ENCODE results near the gene ZNF511.

Gene ZNF511

DNA sequence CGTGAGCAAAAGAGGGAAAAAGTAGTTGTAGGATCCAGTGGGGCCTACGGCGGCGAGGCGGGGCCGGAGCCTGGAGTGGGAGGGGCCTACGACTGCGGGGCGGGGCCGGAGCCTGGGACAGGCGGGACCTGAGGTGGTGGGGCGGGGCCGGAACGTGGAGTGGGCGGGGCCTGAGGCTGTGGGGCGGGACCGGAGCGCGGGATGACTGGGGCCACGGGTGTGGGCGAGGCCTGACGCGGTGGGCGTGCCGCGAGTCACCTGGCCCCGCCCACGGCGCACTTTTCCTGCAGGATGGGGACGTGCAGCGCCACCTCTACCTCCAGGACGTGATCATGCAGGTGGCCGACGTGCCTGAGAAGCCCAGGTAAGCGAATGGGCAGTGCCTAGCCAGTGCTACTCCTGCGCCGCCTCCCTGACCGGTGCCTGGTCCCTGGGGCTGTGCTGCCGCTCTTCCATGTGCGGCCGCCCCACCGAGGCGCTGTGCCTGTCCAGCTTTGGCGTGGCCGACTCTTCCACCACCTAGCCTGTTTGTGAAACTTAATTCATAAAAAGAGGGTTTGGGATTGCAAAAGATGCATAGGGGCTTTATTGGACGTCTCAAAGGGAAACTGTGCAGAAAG is 496 bp downstream of the ZNF511 start (continued):
- TF ChIP-seq ELK4 (IDR thresholded peaks at IDR 0.05; ENCODE audit: borderline replicate concordance, low read depth, low read length) (no peak; the same call in 1 of the 2 replicates), ZNF112 (tag by site-specific recombination; IDR thresholded peaks at IDR 0.05) (no peak), ZBTB17 (tag by site-specific recombination; IDR thresholded peaks at IDR 0.05) (no peak), ZNF211 (tag by site-specific recombination; IDR thresholded peaks at IDR 0.05; ENCODE audit: low read depth) (no peak), ZNF792 (tag by site-specific recombination; IDR thresholded peaks at IDR 0.05) (no peak), ZBTB48 (tag by site-specific recombination; IDR thresholded peaks at IDR 0.05) (0 out of 2 replicates have a peak, but pooled peaks have one; percentile 19), ZNF311 (tag by site-specific recombination; IDR thresholded peaks at IDR 0.05; ENCODE audit: borderline replicate concordance) (no peak), IKZF3 (tag by site-specific recombination; IDR thresholded peaks at IDR 0.05) (no peak), ZBTB6 (tag by site-specific recombination; IDR thresholded peaks at IDR 0.05) (no peak), KLF10 (tag by site-specific recombination; IDR thresholded peaks at IDR 0.05) (no peak), ZNF830 (tag by site-specific recombination; IDR thresholded peaks at IDR 0.05; ENCODE audit: low read depth) (no peak), ZNF530 (tag by site-specific recombination; IDR thresholded peaks at IDR 0.05; ENCODE audit: low read depth) (no peak), ZFHX2 (tag by site-specific recombination; conservative IDR thresholded peaks at IDR 0.05) (peak; percentile 86), SCRT1 (tag by site-specific recombination; IDR thresholded peaks at IDR 0.05; ENCODE audit: borderline replicate concordance) (no peak), SETDB1 (IDR thresholded peaks at IDR 0.05; ENCODE audit: insufficient read length, low read length) (no peak), ZNF157 (tag by site-specific recombination; IDR thresholded peaks at IDR 0.05) (no peak), KLF9 (tag by site-specific recombination; IDR thresholded peaks at IDR 0.05; ENCODE audit: low read depth) (peak; percentile 98), ZNF624 (tag by site-specific recombination; IDR thresholded peaks at IDR 0.05) (no peak), ZNF837 (tag by site-specific recombination; IDR thresholded peaks at IDR 0.05) (no peak), ZBTB21 (tag by site-specific recombination; IDR thresholded peaks at IDR 0.05) (no peak), ZNF341 (tag by site-specific recombination; IDR thresholded peaks at IDR 0.05; ENCODE audit: low read depth) (no peak), EGR2 (tag by site-specific recombination; IDR thresholded peaks at IDR 0.05; ENCODE audit: low read depth) (peak; percentile 70), ZNF621 (tag by site-specific recombination; IDR thresholded peaks at IDR 0.05) (no peak), ZNF10 (tag by site-specific recombination; IDR thresholded peaks at IDR 0.05) (no peak), ZSCAN16 (tag by site-specific recombination; IDR thresholded peaks at IDR 0.05) (no peak), ZNF747 (tag by site-specific recombination; IDR thresholded peaks at IDR 0.05) (no peak), ZFP69B (tag by site-specific recombination; IDR thresholded peaks at IDR 0.05) (0 out of 2 replicates have a peak, but pooled peaks have one; percentile 41), ZNF16 (tag by site-specific recombination; IDR thresholded peaks at IDR 0.05; ENCODE audit: low read depth) (no peak), SCRT2 (tag by site-specific recombination; IDR thresholded peaks at IDR 0.05) (no peak), YY2 (tag by site-specific recombination; IDR thresholded peaks at IDR 0.05) (no peak), ZNF707 (tag by site-specific recombination; IDR thresholded peaks at IDR 0.05) (no peak), ZEB2 (tag by site-specific recombination; IDR thresholded peaks at IDR 0.05) (no peak)
- TF ChIP-seq, protein P1, sequence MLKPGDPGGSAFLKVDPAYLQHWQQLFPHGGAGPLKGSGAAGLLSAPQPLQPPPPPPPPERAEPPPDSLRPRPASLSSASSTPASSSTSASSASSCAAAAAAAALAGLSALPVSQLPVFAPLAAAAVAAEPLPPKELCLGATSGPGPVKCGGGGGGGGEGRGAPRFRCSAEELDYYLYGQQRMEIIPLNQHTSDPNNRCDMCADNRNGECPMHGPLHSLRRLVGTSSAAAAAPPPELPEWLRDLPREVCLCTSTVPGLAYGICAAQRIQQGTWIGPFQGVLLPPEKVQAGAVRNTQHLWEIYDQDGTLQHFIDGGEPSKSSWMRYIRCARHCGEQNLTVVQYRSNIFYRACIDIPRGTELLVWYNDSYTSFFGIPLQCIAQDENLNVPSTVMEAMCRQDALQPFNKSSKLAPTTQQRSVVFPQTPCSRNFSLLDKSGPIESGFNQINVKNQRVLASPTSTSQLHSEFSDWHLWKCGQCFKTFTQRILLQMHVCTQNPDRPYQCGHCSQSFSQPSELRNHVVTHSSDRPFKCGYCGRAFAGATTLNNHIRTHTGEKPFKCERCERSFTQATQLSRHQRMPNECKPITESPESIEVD (tag by site-specific recombination; IDR thresholded peaks at IDR 0.05), result no peak
- TF ChIP-seq, protein P2, sequence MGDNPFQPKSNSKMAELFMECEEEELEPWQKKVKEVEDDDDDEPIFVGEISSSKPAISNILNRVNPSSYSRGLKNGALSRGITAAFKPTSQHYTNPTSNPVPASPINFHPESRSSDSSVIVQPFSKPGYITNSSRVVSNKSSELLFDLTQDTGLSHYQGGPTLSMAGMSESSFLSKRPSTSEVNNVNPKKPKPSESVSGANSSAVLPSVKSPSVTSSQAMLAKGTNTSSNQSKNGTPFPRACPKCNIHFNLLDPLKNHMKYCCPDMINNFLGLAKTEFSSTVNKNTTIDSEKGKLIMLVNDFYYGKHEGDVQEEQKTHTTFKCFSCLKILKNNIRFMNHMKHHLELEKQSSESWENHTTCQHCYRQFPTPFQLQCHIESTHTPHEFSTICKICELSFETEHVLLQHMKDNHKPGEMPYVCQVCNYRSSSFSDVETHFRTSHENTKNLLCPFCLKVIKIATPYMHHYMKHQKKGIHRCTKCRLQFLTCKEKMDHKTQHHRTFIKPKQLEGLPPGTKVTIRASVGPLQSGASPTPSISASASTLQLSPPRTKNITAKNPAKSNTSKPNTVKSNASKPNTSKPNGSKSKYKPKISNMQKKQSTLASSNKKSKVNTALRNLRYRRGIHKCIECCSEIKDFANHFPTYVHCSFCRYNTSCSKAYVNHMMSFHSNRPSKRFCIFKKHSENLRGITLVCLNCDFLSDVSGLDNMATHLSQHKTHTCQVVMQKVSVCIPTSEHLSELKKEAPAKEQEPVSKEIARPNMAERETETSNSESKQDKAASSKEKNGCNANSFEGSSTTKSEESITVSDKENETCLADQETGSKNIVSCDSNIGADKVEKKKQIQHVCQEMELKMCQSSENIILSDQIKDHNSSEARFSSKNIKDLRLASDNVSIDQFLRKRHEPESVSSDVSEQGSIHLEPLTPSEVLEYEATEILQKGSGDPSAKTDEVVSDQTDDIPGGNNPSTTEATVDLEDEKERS (tag by site-specific recombination; IDR thresholded peaks at IDR 0.05), result no peak
- TF ChIP-seq, protein P3, sequence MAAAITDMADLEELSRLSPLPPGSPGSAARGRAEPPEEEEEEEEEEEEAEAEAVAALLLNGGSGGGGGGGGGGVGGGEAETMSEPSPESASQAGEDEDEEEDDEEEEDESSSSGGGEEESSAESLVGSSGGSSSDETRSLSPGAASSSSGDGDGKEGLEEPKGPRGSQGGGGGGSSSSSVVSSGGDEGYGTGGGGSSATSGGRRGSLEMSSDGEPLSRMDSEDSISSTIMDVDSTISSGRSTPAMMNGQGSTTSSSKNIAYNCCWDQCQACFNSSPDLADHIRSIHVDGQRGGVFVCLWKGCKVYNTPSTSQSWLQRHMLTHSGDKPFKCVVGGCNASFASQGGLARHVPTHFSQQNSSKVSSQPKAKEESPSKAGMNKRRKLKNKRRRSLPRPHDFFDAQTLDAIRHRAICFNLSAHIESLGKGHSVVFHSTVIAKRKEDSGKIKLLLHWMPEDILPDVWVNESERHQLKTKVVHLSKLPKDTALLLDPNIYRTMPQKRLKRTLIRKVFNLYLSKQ (tag by site-specific recombination; IDR thresholded peaks at IDR 0.05; ENCODE audit: borderline replicate concordance), result no peak

Data from HEK293 (cell line).